Measurements from ENCODE around the gene RC3H2. TPM values are rescaled to one million over a fixed set of nuclear protein-coding genes. Genes with fewer than 3 reads are reported as not detected.
A peak's percentile ranks its signal among the peaks of the same experiment; 100 is the strongest.

Gene RC3H2
- total and polyA plus RNA-seq, 2 of the 13 experiments (the other 11 are each of a cell fraction or from before 2014, with no cell fraction given), result 21.0 to 36.4 TPM

GRCh38 chr9:122912964-122913673 is 8.0 kb upstream of the RC3H2 start, which contains the start of gene ZBTB6 (continued):
- peak; percentile 96 for TF ChIP-seq ELF4 (CRISPR knock-in tag; IDR thresholded peaks at IDR 0.05; ENCODE audit: borderline replicate concordance)
- TF ChIP-seq ZNF558 (CRISPR knock-in tag; IDR thresholded peaks at IDR 0.05; ENCODE audit: borderline replicate concordance), result no peak
- TF ChIP-seq TARDBP (CRISPR knock-in tag; IDR thresholded peaks at IDR 0.05), result peak; percentile 57; the same call in 1 of the 2 replicates
- TF ChIP-seq ZBED4 (CRISPR knock-in tag; IDR thresholded peaks at IDR 0.05; ENCODE audit: borderline replicate concordance), result 0 out of 2 replicates have a peak, but pooled peaks have one; percentile 14
- TF ChIP-seq ZFP36L2 (CRISPR knock-in tag; IDR thresholded peaks at IDR 0.05), result no peak
- TF ChIP-seq MYC (CRISPR knock-in tag; IDR thresholded peaks at IDR 0.05; ENCODE audit: borderline replicate concordance), result peak; percentile 56; the same call in 1 of the 2 replicates
- no peak for TF ChIP-seq NFE2L1 (CRISPR knock-in tag; IDR thresholded peaks at IDR 0.05; ENCODE audit: borderline replicate concordance)
- TF ChIP-seq GATAD2A (CRISPR knock-in tag; IDR thresholded peaks at IDR 0.05), result no peak
- TF ChIP-seq MYNN (CRISPR knock-in tag; IDR thresholded peaks at IDR 0.05; ENCODE audit: low read depth), result no peak
- TF ChIP-seq ZNF784 (CRISPR knock-in tag; IDR thresholded peaks at IDR 0.05; ENCODE audit: borderline replicate concordance), result no peak
- peak; percentile 43; the same call in 1 of the 2 replicates for TF ChIP-seq TBX2 (CRISPR knock-in tag; IDR thresholded peaks at IDR 0.05; ENCODE audit: borderline replicate concordance)
- no peak for TF ChIP-seq ZNF326 (CRISPR knock-in tag; IDR thresholded peaks at IDR 0.05; ENCODE audit: borderline replicate concordance)
- peak; percentile 21; the same call in 1 of the 2 replicates for TF ChIP-seq NFATC3 (CRISPR knock-in tag; IDR thresholded peaks at IDR 0.05)
- TF ChIP-seq STAT6 (CRISPR knock-in tag; IDR thresholded peaks at IDR 0.05; ENCODE audit: borderline replicate concordance), result no peak; the same call in 1 of the 2 replicates
- TF ChIP-seq ESRRA (CRISPR knock-in tag; IDR thresholded peaks at IDR 0.05; ENCODE audit: low read depth), result no peak
- TF ChIP-seq ZNF780A (CRISPR knock-in tag; IDR thresholded peaks at IDR 0.05), result no peak
- TF ChIP-seq ZEB1 (IDR thresholded peaks at IDR 0.05; ENCODE audit: insufficient replicate concordance, low read depth), result peak; percentile 49
- no peak for TF ChIP-seq MBNL3 (CRISPR knock-in tag; conservative IDR thresholded peaks at IDR 0.05)
- TF ChIP-seq ZNF230 (CRISPR knock-in tag; IDR thresholded peaks at IDR 0.05), result no peak; the same call in 1 of the 2 replicates
- TF ChIP-seq SMYD3 (CRISPR knock-in tag; IDR thresholded peaks at IDR 0.05), result peak; percentile 40; the same call in 1 of the 2 replicates
- no peak for TF ChIP-seq PLRG1 (conservative IDR thresholded peaks at IDR 0.05)
- peak; percentile 71 for TF ChIP-seq SALL2 (CRISPR knock-in tag; IDR thresholded peaks at IDR 0.05)
- no peak for TF ChIP-seq BRCA1 (CRISPR knock-in tag; IDR thresholded peaks at IDR 0.05)
- TF ChIP-seq ZNF782 (CRISPR knock-in tag; IDR thresholded peaks at IDR 0.05; ENCODE audit: borderline replicate concordance), result no peak; the same call in 1 of the 2 replicates
